Activated effector memory CD4-positive, alpha-beta T cell treated with anti-CD3 and anti-CD28 coated beads, Interleukin-2, amount 50 U/mL, for 16 hours (primary cell): ENCODE data around the gene KREMEN2.
"Not testable (repeated sequence)": the region's sequence is repeated elsewhere in the genome, so short reads cannot be mapped to it uniquely, and the experiment has no call there.

Experiments
- DNase-seq: peaks from one replicate; pipeline ENCODE4 v3.0.0-alpha.2; 2020

KREMEN2 gene

DNA sequence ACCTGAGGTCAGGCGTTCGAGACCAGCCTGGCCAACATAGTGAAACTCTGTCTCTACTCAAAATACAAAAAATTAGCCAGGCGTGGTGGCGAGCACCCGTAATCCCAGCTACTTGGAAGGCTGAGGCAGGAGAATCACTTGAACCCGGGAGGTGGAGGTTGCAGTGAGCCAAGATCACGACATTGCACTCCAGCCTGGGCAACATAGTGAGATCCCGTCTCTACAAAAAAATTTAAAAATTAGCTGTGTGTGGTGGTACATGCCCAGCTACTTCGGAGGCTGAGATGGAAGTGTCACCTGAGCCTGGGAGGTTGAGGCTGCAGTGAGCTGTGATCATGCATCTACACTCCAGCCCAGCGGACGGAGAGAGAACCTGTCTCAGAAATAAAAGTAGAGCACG is 20.4 kb upstream of the KREMEN2 start:
- not testable (repeated sequence) for DNase-seq

DNA sequence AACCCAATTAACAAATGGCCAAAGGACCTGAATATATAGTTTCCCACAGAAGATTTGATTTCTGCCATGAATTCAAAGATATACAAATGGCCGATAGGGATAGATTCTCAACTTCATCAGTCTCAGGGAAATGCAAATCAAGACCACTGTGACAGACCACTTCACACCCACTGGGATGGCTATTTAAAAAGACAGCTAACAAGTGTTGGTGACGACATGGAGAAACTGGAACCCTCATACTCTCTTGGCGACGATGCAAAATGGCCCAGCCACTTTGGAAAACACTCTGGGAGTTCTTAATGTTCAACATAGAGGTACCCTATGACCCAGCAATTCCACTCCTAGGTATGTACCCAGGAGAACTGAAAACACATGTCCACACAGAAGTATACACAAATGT is 17.4 kb upstream of the KREMEN2 start:
- DNase-seq, result no peak

DNA sequence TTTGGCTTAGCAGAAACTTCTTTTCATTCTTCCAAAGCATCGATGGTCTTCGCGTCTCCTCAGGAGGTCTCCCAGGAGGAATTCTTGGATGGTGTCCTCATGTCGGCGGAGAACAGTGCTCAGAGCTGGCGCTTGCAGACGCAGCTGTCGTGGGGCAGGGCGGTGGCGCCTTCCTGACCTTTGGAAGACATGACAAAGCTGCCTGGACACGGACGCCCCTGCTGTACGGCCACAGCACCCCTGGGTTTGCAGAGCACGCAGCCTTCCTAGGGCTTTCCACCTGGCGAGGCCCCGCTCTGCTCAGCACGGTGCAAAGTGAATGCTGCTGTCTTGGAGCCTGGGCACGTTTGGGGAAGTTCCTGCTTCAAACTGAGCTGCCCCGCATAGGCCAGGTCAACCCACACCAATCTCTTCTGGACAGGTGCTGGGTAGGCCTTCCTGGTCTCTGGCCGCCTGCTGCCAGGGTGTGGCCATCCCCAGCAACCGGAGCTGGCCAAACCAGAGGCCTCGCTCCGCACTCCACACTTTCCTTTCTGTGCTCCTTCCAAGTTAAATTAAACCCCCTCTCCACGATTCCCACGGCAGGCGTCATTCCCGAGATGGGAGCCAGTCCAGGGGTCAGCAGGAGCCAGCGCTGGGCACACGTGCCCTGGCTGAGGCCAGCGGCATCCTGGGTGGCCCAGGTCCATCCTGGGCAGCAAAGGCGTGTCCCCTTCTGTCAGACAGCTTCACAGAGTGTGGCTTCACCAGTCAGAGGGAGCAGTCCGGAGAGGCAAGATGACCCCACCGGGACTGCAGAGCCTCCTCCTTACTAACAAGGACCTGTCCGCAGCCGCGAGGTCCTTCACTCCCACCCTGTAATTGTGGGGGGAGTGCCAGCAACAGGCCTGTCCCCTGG is 15.0 kb upstream of the KREMEN2 start:
- DNase-seq, result peak; percentile 59

DNA sequence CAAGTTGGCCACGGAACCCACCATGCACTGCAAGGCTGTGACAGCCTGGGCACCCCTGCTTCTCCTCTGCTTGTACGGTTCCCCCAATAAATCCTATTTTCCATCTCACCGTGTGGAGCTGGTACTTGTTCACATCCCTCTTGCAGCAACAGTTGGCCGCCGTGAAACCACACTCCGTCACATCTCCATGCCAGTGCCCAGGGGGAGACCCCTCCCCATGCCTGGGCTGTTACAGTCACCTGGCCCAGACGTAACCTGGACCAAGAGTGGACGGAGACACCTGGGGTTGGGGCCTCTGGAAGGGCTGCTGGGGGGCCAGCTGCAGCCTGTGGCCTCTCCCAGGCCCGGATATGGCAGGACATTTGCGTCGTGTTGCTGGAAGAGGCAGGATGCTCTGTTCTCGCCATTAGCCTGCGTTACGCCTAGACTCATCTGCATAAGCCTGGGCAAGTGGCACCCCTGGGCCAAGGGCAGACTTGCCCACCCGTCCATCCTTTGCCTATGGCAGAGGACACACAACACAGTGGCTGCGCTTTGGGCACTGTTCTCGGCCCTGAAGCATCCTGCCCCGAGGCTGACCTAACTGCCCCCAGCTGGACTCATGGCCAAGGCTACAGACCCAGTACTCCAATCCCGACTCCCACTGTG is 14.2 kb upstream of the KREMEN2 start:
- DNase-seq, result peak; percentile 56

DNA sequence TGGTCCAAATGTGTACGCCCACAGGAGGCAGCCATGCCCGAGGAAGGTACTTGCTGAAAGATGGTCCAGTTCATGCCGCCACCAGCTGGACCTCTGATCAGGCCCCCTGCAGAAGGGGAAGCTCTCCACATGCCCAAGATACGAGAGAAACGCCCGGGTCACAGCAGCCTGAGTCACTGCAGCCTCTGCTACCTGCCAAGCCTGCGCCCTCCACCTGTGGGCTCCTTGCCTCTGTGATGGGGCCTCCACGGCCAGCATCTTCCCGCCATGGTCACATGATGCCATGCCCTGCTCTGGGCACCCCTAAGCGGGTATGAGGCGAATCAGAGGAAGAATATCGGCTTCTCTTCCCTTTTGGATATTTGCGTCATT is 13.7 kb upstream of the KREMEN2 start:
- DNase-seq, result peak; percentile 34

DNA sequence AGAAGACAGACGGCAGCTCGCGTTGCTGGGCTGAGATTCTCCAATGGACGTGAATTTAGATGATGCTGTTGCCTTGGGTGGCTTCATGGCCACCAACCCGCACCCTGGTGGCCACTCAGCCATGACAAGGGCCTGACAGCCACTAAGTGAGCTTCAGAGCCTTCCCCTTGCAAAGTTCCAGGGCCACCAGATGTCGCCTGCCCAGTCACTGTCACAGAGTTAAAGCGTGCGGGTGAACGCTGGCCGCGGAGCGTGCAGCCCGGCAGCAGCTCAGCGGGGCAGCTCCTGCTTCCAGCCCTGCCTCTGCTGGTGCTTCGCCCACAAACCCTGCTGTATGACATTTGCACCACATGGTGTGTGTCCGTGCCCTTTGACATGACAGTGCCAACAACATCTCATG is 13.3 kb upstream of the KREMEN2 start:
- DNase-seq, result peak; percentile 42

DNA sequence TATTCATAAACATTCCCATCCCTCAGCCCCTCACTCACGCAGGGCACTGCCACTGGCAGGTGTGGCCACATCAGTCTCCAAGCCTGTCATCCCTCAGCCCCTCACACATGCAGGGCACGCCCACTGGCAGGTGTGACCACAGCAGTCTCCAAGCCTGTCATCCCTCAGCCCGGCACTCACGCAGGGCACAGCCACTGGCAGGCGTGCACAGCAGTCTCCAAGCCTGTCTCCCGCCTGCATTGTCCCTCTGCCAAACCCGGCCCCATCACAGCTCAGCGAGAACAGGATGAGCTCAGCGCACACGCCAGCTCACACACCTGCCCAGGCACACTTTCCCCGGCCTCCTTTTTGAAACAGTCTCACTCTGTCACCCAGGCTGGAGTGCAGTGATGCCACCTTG is 11.4 kb upstream of the KREMEN2 start:
- DNase-seq, result peak; percentile 58

DNA sequence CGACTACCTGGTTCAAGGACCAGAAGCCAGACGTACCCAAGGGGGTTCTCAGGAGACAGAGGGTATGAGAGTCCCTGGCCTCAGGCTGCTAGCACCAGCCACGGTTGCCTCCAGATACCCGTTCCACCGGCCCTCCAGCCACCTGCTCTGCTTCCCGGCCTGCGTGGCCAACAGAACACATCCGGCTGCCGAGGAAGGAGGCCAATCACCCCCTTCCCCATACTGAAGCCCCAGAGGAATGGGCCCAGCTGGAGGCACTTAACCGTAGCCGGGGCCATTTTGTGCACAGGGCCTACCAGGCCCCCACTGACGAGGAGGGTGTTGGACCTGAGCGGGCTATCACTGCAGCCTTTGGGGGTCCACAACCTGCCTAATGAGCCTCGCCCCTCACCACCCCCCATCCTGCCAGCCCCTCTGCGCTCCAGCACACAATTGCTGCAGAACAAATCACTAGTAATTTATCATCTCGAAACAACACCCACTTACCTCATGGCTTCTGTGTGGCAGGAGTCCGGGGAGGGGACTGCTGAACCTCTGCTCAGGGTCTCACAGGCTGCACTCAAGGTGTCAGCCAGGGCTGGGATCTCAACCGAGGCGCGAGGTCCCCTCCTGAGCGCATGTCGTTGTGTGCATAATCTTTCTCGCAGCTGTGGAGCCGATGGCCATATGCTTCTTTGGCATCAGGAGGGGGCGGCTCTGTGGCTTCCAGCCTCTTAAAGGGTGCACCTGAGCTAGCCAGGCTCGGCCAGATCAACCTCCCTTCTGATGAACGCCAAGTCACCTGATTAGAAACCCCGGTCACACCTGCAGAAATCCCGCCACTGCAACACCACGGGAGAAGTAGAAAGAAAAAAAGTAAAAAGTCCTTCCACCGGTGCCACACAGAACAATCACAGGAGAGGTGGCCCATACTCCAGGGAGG is 10.1 kb upstream of the KREMEN2 start:
- DNase-seq, result peak; percentile 53

DNA sequence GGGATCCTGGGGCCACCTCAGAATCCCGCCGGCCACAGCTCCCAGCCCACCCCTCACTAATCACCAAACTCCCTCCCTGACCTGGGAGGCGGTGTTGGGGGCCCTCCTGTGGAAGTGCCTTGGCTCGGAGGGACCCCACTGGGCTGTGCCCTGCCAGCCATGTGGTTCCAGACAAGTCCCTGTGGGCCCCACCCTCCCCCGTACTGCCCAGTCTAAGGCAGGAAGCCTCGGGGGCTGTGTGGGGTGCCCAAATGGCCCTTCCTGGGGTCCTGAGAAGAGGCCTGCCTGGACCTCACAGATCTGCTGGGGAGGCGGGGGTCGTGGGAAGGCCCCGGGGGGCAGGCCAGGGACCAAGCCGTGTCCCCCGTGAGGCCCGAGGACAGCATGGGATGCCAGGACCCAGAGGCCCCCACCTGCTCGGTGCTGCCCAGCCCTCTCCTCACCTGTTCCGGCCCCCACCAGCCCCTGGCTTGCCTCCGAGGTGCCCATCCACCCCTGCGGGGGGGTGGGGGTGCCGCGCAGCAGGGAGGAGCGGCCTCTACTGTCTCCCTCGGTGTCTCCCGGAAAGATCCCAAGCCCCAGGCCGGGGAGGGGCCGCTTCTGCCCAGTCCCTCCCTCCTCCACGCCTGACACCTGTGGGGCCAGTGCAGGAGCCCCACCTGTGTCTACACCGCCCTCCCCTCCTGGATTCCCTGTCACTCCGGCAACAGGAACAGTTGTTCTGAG is 9.3 kb upstream of the KREMEN2 start:
- peak; percentile 54 for DNase-seq

DNA sequence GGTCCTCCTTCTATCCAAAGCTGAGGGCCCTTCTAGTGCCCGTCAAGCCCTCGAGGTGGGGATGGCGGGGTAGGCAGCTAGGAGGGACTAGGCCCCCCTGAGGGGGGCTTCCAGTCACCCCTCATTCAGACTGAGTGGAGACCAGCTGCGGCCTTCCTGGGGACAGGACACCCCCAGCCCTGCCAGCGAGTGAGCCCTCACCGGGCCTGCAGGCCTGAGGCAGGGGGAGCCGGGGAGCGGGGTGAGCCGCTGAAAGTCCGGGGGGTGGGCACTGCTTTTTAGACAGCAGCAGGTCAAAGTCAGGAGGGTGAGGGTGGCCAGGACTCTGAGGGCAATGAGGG is 8.7 kb upstream of the KREMEN2 start:
- peak; percentile 50 for DNase-seq

DNA sequence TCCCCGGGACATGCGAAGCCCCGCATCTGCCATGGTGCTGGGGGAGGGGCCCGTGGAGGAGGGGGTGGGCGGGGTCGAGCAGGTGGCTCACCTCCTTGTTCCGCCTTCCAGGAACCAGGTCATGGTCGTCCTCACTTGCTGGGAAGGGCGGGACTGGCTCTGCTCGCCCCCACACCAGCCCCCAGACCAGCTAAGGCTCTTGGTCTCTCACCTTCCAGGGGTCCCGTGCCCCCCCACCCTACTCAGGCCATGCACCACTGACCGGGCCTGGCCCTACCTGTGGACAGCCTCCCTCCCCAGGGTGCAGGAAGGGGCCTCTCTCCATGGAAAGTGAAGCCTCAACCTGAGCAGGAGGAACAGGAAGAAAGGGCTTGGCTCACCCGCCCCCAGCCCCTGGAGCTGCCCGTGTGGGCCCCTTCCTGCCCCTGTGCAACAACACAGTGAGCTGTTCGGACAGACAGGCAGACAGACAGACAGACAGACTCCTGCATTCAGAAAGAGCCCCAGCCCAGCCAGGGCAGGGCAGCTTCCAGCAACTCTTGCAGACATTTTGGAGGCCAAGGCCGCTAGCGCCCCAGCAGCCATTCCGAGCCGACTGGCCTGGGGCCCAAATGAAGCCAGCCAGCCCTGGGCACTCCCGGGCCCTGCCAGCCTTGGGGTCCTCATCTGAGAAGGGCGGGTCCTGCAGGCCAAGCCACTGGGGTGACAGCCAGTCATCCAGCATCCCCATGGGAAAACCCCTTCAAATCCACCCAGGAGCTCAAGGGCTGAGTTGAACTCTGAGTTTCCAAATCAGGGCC is 8.1 kb upstream of the KREMEN2 start:
- peak; percentile 60 for DNase-seq

DNA sequence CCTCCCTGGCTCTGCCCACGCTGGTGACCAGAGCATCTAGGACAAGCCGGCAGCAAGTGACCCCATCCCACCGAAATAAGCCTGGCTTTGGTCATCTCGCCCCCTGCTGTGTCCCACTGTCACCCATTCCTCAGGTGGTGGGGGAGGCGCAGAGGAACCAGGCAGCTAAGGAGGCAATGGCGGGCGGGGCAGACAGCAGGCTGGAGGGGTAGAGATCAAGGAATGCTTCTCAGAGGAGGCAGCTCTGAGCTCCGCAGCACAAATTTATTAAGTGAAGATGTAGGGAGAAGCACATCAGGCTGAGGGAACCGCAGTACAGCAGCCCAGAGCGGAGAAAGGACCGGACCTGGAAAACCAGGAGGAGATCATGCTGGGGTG is 7.5 kb upstream of the KREMEN2 start:
- peak; percentile 58 for DNase-seq

DNA sequence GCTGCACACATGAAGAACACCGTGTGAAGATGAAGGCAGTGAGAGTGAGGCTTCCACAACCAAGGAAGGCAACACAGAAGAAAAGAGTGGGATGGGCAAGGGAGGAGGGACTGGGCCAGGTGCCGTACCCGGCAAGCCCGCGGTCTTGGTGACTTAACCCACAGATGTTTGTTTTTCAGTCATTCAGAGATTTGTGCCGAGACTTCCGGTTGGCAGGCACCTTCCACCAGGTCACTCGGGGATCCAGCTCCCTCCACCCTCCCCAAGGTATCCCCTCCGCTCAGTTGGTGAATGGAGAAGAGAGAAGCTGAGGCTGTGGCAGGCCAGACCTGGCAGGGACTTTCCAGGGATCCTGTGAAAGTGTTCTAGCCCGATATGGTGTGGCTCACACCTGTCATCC is 4.9 kb upstream of the KREMEN2 start:
- no peak for DNase-seq

DNA sequence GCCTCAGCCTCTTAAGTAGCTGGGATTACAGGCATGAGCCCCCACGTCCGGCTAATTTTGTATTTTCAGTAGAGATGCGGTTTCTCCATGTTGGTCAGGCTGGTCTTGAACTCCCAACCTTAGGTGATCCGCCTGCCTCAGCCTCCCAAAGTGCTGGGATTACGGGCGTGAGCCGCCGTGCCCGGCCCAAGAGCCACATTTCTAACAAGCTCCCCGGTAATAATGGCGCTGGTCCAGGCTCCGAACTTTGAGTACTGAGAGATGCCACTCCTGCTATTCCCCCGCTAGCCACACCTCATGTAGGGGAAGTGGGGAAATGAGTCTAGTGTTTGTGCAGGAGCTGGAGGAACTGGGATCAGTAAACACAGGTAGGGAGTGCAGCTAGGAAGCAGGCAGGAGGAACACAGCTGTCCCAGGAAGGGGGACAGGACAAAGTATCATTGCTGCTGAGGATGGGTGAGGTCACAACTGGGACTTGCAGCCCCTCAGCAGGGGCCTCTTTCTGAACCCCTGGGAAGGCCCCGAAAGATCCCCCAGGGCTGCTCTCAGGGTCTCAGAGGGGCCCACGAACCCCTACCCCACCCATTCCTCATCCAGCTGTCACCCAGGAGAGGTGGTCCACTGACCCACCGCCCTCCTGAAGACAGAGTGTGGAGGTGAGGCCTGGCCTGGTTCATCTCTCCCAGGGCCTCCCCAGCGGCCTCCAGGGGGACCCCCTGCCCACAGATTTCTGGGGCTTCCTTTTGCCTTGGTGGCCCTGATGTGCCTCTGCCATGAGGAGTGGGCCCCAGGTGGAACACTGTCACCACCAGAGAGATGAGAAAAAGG is 3.7 kb upstream of the KREMEN2 start:
- DNase-seq, result peak; percentile 49

DNA sequence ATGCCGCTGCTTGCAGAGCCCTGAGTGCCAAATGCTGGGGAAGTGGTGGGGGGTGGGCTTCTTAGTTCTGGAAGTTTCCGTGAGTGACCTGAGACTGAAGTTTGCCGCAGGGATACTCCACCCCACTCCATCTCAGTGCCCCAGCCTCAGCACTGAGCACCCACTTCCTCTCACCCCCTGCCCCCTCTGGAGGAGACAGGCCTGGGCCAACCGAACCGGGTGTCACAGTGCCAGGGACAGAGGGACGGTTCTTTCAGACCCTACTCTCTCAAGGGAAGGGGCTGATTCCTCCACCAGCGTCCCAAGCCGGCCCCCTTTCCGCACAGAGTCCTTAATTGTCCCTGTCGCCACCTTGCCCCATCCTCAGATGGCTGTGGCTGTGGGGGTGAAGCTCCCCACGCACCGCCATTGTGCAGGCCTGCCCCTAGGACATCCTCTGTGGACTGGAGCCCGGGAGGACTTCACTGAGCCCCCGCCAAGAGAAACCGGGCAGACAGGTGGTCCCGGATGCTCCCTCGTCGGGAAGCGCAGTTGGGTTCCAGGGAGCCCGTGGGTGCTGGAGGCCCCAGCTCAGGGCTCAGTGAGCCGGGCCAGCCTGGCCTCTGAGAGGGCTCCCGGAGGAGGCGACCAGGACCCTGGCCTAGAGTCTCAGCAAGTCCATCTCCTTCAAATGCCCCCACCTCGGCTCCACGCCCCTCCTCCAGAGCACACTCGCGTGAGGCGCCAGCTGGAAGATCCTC is 1.6 kb upstream of the KREMEN2 start:
- DNase-seq, result peak; percentile 65

DNA sequence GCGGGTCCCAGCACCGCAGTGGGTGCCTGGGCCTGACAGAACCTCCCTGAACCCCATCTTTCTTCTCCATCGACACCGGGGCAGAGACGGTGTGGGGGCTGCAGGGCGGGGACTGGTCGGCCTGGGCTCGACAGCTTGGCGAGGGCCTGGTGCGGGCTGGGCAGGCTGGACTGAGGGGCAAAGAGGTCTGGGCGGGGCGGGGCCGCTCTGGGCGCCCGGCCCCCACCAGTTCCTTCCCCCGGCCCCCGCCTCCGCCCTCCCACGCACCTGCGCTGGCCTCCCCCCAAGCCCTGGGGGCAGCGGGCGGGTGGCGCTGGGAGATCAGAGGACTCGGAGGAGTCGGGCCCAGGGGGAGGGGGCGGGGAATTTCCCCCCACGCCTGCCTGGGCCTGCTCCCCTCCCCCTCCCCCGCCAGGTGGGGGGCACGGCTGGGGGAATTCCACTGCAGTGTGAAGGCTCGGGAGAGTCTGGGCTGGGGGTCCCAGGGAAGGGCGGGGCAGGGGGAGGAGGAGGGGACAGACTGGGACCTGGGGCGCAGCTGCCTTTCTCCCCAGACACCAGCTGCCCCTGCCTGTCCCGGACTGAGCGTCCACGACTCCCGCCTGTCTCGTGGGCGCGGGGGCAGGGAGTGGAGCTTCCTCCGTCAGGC is 877 bp upstream of the KREMEN2 start:
- peak; percentile 72 for DNase-seq

DNA sequence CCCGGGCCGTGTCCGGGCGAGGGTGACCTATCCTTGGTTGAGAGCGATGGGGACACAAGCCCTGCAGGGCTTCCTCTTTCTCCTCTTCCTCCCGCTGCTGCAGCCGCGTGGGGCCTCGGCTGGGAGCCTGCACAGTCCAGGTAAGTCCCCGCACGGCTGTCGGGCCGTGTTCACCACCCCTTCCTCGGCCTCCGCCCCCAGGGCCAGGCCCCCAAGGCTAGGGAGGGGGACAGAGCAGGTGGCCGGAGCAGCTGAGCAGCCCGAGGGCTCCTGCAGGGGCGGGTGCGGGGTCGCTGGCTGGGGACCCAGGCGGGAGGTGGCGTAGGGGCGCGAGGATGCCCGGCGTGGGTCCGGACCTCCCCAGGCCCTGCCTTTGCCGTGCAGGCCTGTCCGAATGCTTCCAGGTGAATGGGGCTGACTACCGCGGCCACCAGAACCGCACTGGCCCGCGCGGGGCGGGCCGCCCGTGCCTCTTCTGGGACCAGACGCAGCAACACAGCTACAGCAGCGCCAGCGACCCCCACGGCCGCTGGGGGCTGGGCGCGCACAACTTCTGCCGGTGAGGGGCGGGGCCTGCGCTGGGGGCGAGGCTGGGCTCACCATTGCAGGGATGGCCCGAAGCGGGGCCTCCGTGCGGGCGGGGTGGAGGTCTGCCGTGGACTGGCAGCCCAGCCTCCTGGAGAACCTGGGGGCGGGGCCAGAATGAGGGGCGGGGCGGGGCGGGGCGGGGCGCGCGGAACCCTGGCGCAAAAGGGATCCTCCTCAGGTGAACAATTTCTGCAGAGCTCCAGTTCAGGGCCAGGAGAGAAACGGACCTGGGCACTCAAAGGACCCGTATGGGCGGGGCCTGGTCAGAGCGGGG is 631 bp downstream of the KREMEN2 start:
- DNase-seq, result peak; percentile 86

DNA sequence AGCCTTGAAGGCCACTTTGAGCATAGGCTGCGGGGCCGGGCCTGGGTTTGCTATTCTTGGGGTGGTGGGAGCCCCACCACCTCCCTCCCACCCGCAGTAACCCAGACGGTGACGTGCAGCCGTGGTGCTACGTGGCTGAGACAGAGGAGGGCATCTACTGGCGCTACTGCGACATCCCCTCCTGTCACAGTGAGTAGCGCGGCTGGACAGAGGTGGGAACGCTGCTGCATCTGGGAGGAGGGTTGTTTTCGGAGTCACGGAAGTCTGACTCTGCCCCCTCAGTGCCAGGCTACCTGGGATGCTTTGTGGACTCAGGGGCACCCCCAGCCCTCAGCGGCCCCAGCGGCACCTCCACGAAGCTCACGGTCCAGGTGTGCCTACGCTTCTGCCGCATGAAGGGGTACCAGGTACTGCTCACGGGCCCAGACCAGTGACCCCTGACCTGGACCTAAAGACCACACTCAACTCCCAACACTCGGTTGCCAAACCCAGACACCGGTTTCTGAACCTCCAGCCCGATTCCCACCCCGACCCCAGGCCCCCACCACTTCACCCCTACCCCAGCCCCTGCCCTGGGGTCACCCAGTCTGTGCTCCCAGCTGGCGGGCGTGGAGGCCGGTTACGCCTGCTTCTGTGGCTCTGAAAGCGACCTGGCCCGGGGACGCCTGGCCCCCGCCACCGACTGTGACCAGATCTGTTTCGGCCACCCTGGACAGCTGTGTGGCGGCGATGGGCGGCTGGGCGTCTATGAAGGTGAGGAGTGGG is 2.1 kb downstream of the KREMEN2 start:
- no peak for DNase-seq
